Right ventricle myocardium superior (tissue), 1 donor: ENCODE data around the gene ZNF384. TPM values are rescaled to one million over a fixed set of nuclear protein-coding genes. Genes with fewer than 3 reads are reported as not detected.

Experiments
- ATAC-seq: fragments of 200-7000 bp; cut with Tn5 transposase; one replicate; pipeline ENCODE4 v1.9.1; 2020; ENCODE audit warnings: mild to moderate bottlenecking; ENCODE audit not compliant: poor library complexity
- DNase-seq: peaks from one replicate; pipeline ENCODE4 v3.0.0-alpha.2; 2020
- intact Hi-C: fragments of 100-400 bp; cut with DNase I; formaldehyde crosslinking; loops from one replicate; pipeline ENCODE4 v1.11.2; 2022
- total RNA-seq: library from RNA; stranded (reverse); fragmentation: NEBNext Ultra II Directional; extraction: Animal tissue kit (Norgen Biotek cat#: 25700); gene quantifications from one replicate; pipeline ENCODE4 v1.2.1, GENCODE V29; 2021
- donor health status: DM: no; HTN: yes; CAD: no; lungs with severe emphysema.

ZNF384 gene
- total RNA-seq, 1 donor from 2014 or later: 23.0 TPM

GRCh38 chr12:6635375-6635855 lies 53.8 kb downstream of the ZNF384 start:
- no peak for ATAC-seq
- no peak for DNase-seq
- intact Hi-C loops: no loop called here

GRCh38 chr12:6632026-6632983 lies 56.9 kb downstream of the ZNF384 start:
- intact Hi-C loops: no loop called here
- DNase-seq (no peak), ATAC-seq (peak; percentile 47)

GRCh38 chr12:6631549-6631961 lies 57.6 kb downstream of the ZNF384 start:
- no peak for DNase-seq

GRCh38 chr12:6630736-6631135 lies 58.4 kb downstream of the ZNF384 start:
- intact Hi-C loops: no loop called here
- DNase-seq: no peak
- ATAC-seq: no peak

More at GRCh38 chr12:6631549-6631961, 57.6 kb downstream of the ZNF384 start:
- intact Hi-C loops: no loop called here
- peak; percentile 81 for ATAC-seq

GRCh38 chr12:6627616-6628015 lies 61.6 kb downstream of the ZNF384 start:
- no peak for DNase-seq
- intact Hi-C loops: no loop called here

DNA sequence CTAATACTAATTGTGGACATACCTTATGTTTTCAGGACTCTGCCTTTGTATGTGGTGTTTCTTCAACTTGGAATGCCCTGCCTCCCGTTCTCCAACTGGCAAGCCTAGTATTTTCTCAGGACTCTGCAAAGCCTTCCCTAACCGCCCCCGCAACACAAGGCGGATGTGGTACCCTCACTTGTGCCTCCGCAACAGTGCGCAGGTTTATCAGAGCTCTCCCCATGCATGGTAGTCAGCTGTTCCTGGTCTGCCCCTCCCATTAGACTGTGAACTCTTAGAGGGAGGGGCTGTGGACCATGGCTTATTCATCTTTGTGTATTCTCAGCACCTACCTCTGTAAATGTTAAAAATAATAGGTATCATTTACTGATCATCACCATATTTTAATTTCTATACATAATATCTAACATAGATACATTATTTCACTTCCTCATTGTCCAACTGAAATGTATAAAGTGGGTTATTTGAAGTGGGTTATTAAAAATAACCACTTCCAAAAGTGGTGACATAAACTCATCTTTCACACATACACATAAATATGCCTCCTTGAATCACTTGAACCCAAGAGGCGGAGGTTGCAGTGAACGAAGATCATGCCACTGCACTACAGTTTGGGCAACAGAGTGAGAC lies 62.4 kb downstream of the ZNF384 start:
- DNase-seq (no peak), ATAC-seq (no peak)
- intact Hi-C loops: no loop called here

More at GRCh38 chr12:6627616-6628015, 61.6 kb downstream of the ZNF384 start:
- no peak for ATAC-seq

- no peak for ATAC-seq
- no peak for DNase-seq
- intact Hi-C loops: no loop called here
Measured at GRCh38 chr12:6620885-6621274, 68.3 kb downstream of the ZNF384 start.

- ATAC-seq: peak; percentile 19
- peak; percentile 70 for DNase-seq
- intact Hi-C loops: no loop called here
Measured at GRCh38 chr12:6620137-6620884, 68.9 kb downstream of the ZNF384 start.

GRCh38 chr12:6618483-6619225 lies 70.5 kb downstream of the ZNF384 start:
- ATAC-seq: no peak
- intact Hi-C loops: loop anchor here (5.0 kb wide), 1 partner anchor 34 kb away; no protein-coding TSS in a partner anchor
- no peak for DNase-seq

Other genes starting within 250 kb of the ZNF384 start
- gene CD27, start 244.4 kb downstream of the ZNF384 start, total RNA-seq: 0.30 TPM
- 11.1 TPM for gene TAPBPL, start 237.3 kb downstream of the ZNF384 start, total RNA-seq
- 3.2 TPM for gene VAMP1, start 218.7 kb downstream of the ZNF384 start, total RNA-seq
- gene MRPL51, start 196.1 kb downstream of the ZNF384 start, total RNA-seq: 280 TPM
- gene NCAPD2, start 195.3 kb downstream of the ZNF384 start, total RNA-seq: 8.9 TPM
- gene GAPDH, start 154.9 kb downstream of the ZNF384 start, total RNA-seq: 4,109 TPM
- gene IFFO1, start 133.3 kb downstream of the ZNF384 start, total RNA-seq: 14.1 TPM
- gene NOP2, start 121.1 kb downstream of the ZNF384 start, total RNA-seq: 14.8 TPM
- gene CHD4, start 82.0 kb downstream of the ZNF384 start, total RNA-seq: 142 TPM
- gene LPAR5, start 53.4 kb downstream of the ZNF384 start, total RNA-seq: 7.3 TPM
- 0.51 TPM for gene ACRBP, start 41.9 kb downstream of the ZNF384 start, total RNA-seq
- gene ING4, start 26.3 kb downstream of the ZNF384 start, total RNA-seq: 25.3 TPM
- 0.35 TPM for gene PIANP, start 11.4 kb upstream of the ZNF384 start, total RNA-seq
- gene COPS7A, start 34.7 kb upstream of the ZNF384 start, total RNA-seq: 70.4 TPM
- gene MLF2, start 63.8 kb upstream of the ZNF384 start, total RNA-seq: 153 TPM
- gene PTMS, start 77.0 kb upstream of the ZNF384 start, total RNA-seq: 108 TPM
- gene LAG3, start 83.1 kb upstream of the ZNF384 start, total RNA-seq: 0.22 TPM
- gene CD4, start 100.2 kb upstream of the ZNF384 start, total RNA-seq: 10.4 TPM
- gene GPR162, start 132.4 kb upstream of the ZNF384 start, total RNA-seq: 4.4 TPM
- 10.0 TPM for gene P3H3, start 139.0 kb upstream of the ZNF384 start, total RNA-seq
- gene GNB3, start 151.6 kb upstream of the ZNF384 start, total RNA-seq: 2.9 TPM
- 1.3 TPM for gene CDCA3, start 161.9 kb upstream of the ZNF384 start, total RNA-seq
- gene USP5, start 162.8 kb upstream of the ZNF384 start, total RNA-seq: 63.0 TPM
- 804 TPM for gene TPI1, start 178.2 kb upstream of the ZNF384 start, total RNA-seq
- 3.2 TPM for gene SPSB2, start 183.9 kb upstream of the ZNF384 start, total RNA-seq
- gene LRRC23, start 215.4 kb upstream of the ZNF384 start, total RNA-seq: 8.2 TPM
- 7.4 TPM for gene ENO2, start 225.2 kb upstream of the ZNF384 start, total RNA-seq
- 69.7 TPM for gene ATN1, start 238.6 kb upstream of the ZNF384 start, total RNA-seq